Activated naive CD8-positive, alpha-beta T cell treated with anti-CD3 and anti-CD28 coated beads, Interleukin-2, amount 10 ng/mL, durations not matched to agents 7 days and 5 days (primary cell): ENCODE measurements around the gene KNCN. TPM values are rescaled to one million over a fixed set of nuclear protein-coding genes. Genes with fewer than 3 reads are reported as not detected.

Source experiments
- ATAC-seq: fragments of 150-1000 bp; cut with Tn5 transposase; one replicate; pipeline ENCODE4 v1.10.0; 2021; ENCODE audit warnings: low read depth, moderate library complexity
- POLR2A ChIA-PET: fragments of 350-600 bp; sonication (Branson Sonifier 250); formaldehyde crosslinking; loops from one replicate; lab custom pipeline; 2021; ENCODE audit warnings: antibody characterized with exemption; lab: Charles Lee
- DNase-seq: peaks from one replicate; pipeline ENCODE4 v3.0.0; 2021
- H3K27ac Mint-ChIP-seq: one replicate; pipeline ENCODE4 v1.8.0; 2022; ENCODE audit warnings: mild to moderate bottlenecking, mixed read lengths
- H3K27me3 Mint-ChIP-seq: one replicate; pipeline ENCODE4 v1.8.0; 2022; ENCODE audit warnings: mild to moderate bottlenecking, moderate library complexity, mixed read lengths
- H3K36me3 Mint-ChIP-seq: one replicate; pipeline ENCODE4 v1.8.0; 2021; ENCODE audit warnings: mild to moderate bottlenecking, mixed read lengths
- H3K4me1 Mint-ChIP-seq: one replicate; pipeline ENCODE4 v1.8.0; 2021; ENCODE audit warnings: mixed read lengths
- H3K4me3 Mint-ChIP-seq: one replicate; pipeline ENCODE4 v1.8.0; 2022; ENCODE audit warnings: mild to moderate bottlenecking, moderate library complexity, mixed read lengths
- H3K9me3 Mint-ChIP-seq: one replicate; pipeline ENCODE4 v1.8.0; 2021; ENCODE audit warnings: mixed read lengths
- total RNA-seq, 2 experiments: library from RNA; stranded (reverse); gene quantifications; one replicate each; pipeline ENCODE4 v1.2.3, GENCODE V29; 2021

KNCN gene
- total RNA-seq, 2 experiments from 2014 or later: not detected

- no peaks in the 10 kb centered on the region for H3K36me3 Mint-ChIP-seq
- H3K27ac Mint-ChIP-seq: no peak overlapping the region
- ATAC-seq (no peak), DNase-seq (no peak)
- peaks cover 22% of the 10 kb centered on the region for H3K27me3 Mint-ChIP-seq
- no peak overlapping the region for H3K4me3 Mint-ChIP-seq
- H3K9me3 Mint-ChIP-seq: no peaks in the 10 kb centered on the region
- POLR2A ChIA-PET: no interaction called here
- H3K4me1 Mint-ChIP-seq: peaks cover 8% of the 10 kb centered on the region
Observed at GRCh38 chr1:46512135-46512791, 39.2 kb downstream of the KNCN start.

GRCh38 chr1:46510998-46511365 is 40.5 kb downstream of the KNCN start:
- Mint-ChIP-seq H3K9me3 (no peaks in the 10 kb centered on the region), H3K27me3 (peaks cover 12% of the 10 kb centered on the region), H3K4me3 (no peak overlapping the region), H3K4me1 (peaks cover 6% of the 10 kb centered on the region), H3K27ac (no peak overlapping the region), H3K36me3 (no peaks in the 10 kb centered on the region)
- DNase-seq (no peak), ATAC-seq (no peak)
- POLR2A ChIA-PET: no interaction called here

- H3K27me3 Mint-ChIP-seq: peaks cover 9% of the 10 kb centered on the region
- no peaks in the 10 kb centered on the region for H3K9me3 Mint-ChIP-seq
- peaks cover 6% of the 10 kb centered on the region for H3K4me1 Mint-ChIP-seq
- no peaks in the 10 kb centered on the region for H3K36me3 Mint-ChIP-seq
- ATAC-seq (no peak), DNase-seq (no peak)
- no peak overlapping the region for H3K4me3 Mint-ChIP-seq
- no peak overlapping the region for H3K27ac Mint-ChIP-seq
- POLR2A ChIA-PET: no interaction called here
Observed at GRCh38 chr1:46510341-46510997, 41.0 kb downstream of the KNCN start.

- ATAC-seq (no peak), DNase-seq (no peak)
- no peaks in the 10 kb centered on the region for H3K9me3 Mint-ChIP-seq
- H3K4me1 Mint-ChIP-seq: peaks cover 6% of the 10 kb centered on the region
- POLR2A ChIA-PET: no interaction called here
- peaks cover 11% of the 10 kb centered on the region for H3K27me3 Mint-ChIP-seq
- H3K36me3 Mint-ChIP-seq: no peaks in the 10 kb centered on the region
- no peak overlapping the region for H3K27ac Mint-ChIP-seq
- no peak overlapping the region for H3K4me3 Mint-ChIP-seq
Observed at GRCh38 chr1:46508757-46509156, 42.7 kb downstream of the KNCN start.

- Mint-ChIP-seq H3K27ac (no peak overlapping the region), H3K27me3 (peaks cover 24% of the 10 kb centered on the region), H3K9me3 (no peaks in the 10 kb centered on the region), H3K36me3 (no peaks in the 10 kb centered on the region), H3K4me1 (no peaks in the 10 kb centered on the region), H3K4me3 (no peak overlapping the region)
- ATAC-seq (no peak), DNase-seq (no peak)
- POLR2A ChIA-PET: no interaction called here
Observed at GRCh38 chr1:46506470-46507219, 44.8 kb downstream of the KNCN start.

GRCh38 chr1:46503421-46503820 is 48.0 kb downstream of the KNCN start:
- H3K36me3 Mint-ChIP-seq: no peaks in the 10 kb centered on the region
- DNase-seq: no peak
- no peaks in the 10 kb centered on the region for H3K9me3 Mint-ChIP-seq
- no peak overlapping the region for H3K27ac Mint-ChIP-seq
- H3K4me3 Mint-ChIP-seq: no peak overlapping the region
- no peaks in the 10 kb centered on the region for H3K4me1 Mint-ChIP-seq
- peaks cover 35% of the 10 kb centered on the region for H3K27me3 Mint-ChIP-seq
- POLR2A ChIA-PET: no interaction called here
- no peak for ATAC-seq

GRCh38 chr1:46501528-46501927 is 49.9 kb downstream of the KNCN start:
- H3K4me1 Mint-ChIP-seq: no peaks in the 10 kb centered on the region
- H3K36me3 Mint-ChIP-seq: no peaks in the 10 kb centered on the region
- no peak for ATAC-seq
- no peaks in the 10 kb centered on the region for H3K9me3 Mint-ChIP-seq
- no peak for DNase-seq
- POLR2A ChIA-PET: no interaction called here
- no peak overlapping the region for H3K4me3 Mint-ChIP-seq
- peaks cover 38% of the 10 kb centered on the region for H3K27me3 Mint-ChIP-seq
- H3K27ac Mint-ChIP-seq: no peak overlapping the region

- Mint-ChIP-seq H3K36me3 (no peaks in the 10 kb centered on the region), H3K27ac (no peak overlapping the region), H3K4me3 (no peak overlapping the region), H3K27me3 (peaks cover 60% of the 10 kb centered on the region), H3K9me3 (no peaks in the 10 kb centered on the region), H3K4me1 (peaks cover 2% of the 10 kb centered on the region)
- ATAC-seq (no peak), DNase-seq (no peak)
- POLR2A ChIA-PET: no interaction called here
Observed at GRCh38 chr1:46497665-46498064, 53.8 kb downstream of the KNCN start.

GRCh38 chr1:46497020-46497419 is 54.4 kb downstream of the KNCN start:
- H3K4me3 Mint-ChIP-seq: no peak overlapping the region
- peaks cover 60% of the 10 kb centered on the region for H3K27me3 Mint-ChIP-seq
- POLR2A ChIA-PET: no interaction called here
- peaks cover 2% of the 10 kb centered on the region for H3K4me1 Mint-ChIP-seq
- ATAC-seq (no peak), DNase-seq (no peak)
- no peaks in the 10 kb centered on the region for H3K9me3 Mint-ChIP-seq
- no peak overlapping the region for H3K27ac Mint-ChIP-seq
- no peaks in the 10 kb centered on the region for H3K36me3 Mint-ChIP-seq

GRCh38 chr1:46496505-46496904 is 54.9 kb downstream of the KNCN start:
- Mint-ChIP-seq H3K27ac (no peak overlapping the region), H3K4me3 (no peak overlapping the region), H3K27me3 (peaks cover 61% of the 10 kb centered on the region), H3K9me3 (no peaks in the 10 kb centered on the region), H3K36me3 (no peaks in the 10 kb centered on the region), H3K4me1 (peaks cover 4% of the 10 kb centered on the region)
- POLR2A ChIA-PET: no interaction called here
- DNase-seq (no peak), ATAC-seq (no peak)

- no peaks in the 10 kb centered on the region for H3K9me3 Mint-ChIP-seq
- POLR2A ChIA-PET: no interaction called here
- H3K27ac Mint-ChIP-seq: no peak overlapping the region
- no peaks in the 10 kb centered on the region for H3K36me3 Mint-ChIP-seq
- peaks cover 62% of the 10 kb centered on the region for H3K27me3 Mint-ChIP-seq
- H3K4me3 Mint-ChIP-seq: no peak overlapping the region
- ATAC-seq (no peak), DNase-seq (no peak)
- H3K4me1 Mint-ChIP-seq: peaks cover 4% of the 10 kb centered on the region
Observed at GRCh38 chr1:46495778-46496177, 55.7 kb downstream of the KNCN start.
